Neural cell (in vitro differentiated cells): ENCODE results near the gene FRMD4A.

ENCODE experiments used
- CTCF ChIP-seq: fragments of 450-650 bp; IDR thresholded peaks from 2 replicates; pipeline ENCODE4 v1.5.1; 2014; ENCODE audit warnings: antibody characterized with exemption, mild to moderate bottlenecking, moderate library complexity; ENCODE audit not compliant: poor library complexity, severe bottlenecking
- POLR2AphosphoS5 ChIP-seq: IDR thresholded peaks from 2 replicates; pipeline ENCODE4 v1.6.1; 2012
- TAF1 ChIP-seq: IDR thresholded peaks from 2 replicates; pipeline ENCODE4 v1.6.1; 2012; ENCODE audit warnings: low read depth

- TF ChIP-seq CTCF (no peak), POLR2AphosphoS5 (no peak), TAF1 (no peak)
These were observed 722.4 kb downstream of the FRMD4A start for GRCh38 chr10:13608246-13608853.
